Measurements from ENCODE around the gene DNMBP. TPM values are rescaled to one million over a fixed set of nuclear protein-coding genes. Genes with fewer than 3 reads are reported as not detected.
"Not testable (repeated sequence)": the region's sequence is repeated elsewhere in the genome, so short reads cannot be mapped to it uniquely, and the experiment has no call there.

Gene DNMBP
- polyA plus RNA-seq, 1 donor: 41.7 TPM

DNA sequence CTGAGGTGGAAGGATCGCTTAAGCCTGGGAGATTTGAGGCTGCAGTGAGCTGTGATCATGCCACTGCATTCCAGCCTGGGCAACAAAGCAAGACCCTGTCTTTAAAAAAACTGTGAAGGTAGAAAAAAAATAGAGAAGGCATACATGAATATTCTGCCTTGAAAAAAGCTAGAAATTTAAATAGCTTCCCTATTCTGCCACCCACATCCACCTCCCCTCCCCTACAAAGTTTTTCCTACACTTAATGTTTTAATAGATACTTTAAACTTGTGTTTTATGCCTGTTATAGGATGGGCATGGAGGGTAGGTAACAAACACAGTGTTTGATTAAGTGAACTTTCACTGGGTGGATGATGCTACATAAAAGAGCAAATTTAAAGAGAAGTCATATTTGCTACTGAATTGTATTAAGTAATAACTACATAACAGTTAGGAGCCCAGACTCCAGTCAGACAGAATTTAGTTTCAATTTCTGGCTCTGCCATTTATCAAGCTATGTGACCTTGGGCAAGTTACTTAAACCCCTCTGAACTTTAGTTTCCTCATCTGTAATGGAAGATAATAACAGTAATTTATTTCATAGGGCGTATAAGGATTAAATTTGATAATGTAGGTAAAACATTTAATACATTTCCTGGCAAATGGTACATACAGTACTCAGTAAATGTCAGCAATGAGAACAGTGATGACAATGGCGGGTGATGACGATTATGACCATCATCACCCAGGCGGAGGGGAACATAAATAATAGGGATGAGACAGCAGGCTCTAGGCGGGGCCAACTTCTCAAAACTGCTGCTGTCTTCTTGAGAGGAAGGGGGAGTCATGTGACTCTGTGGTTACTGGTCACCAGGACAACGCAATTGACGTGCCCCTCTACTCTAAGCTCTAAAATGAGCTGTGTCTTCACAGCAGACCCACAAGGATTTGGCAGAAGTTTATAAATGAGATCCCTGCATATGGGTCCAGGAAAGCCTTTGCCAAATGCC is 15.8 kb downstream of the DNMBP start:
- peaks cover 12% of the 10 kb centered on the region for H3K4me1 ChIP-seq (ENCODE audit: control insufficient read depth, insufficient read depth, low read length)
- H3K4me3 ChIP-seq (ENCODE audit: low read length): no peak overlapping the region
- H3K9me3 ChIP-seq (ENCODE audit: control insufficient read depth, low read depth, low read length): no peaks in the 10 kb centered on the region
- no peak overlapping the region for H3K27ac ChIP-seq (ENCODE audit: low read length)
- WGBS (ENCODE audit: insufficient coverage, low lambda C conversion rate): 60% methylated on average over 1 of the region's 8 CpGs
- DNase-seq: peak in 1 of 2 donors; percentile 49
- H3K36me3 ChIP-seq (ENCODE audit: control insufficient read depth, insufficient read depth, low read length): no peaks in the 10 kb centered on the region
- H3K27me3 ChIP-seq (ENCODE audit: control insufficient read depth, insufficient read depth, low read length): no peaks in the 10 kb centered on the region

DNA sequence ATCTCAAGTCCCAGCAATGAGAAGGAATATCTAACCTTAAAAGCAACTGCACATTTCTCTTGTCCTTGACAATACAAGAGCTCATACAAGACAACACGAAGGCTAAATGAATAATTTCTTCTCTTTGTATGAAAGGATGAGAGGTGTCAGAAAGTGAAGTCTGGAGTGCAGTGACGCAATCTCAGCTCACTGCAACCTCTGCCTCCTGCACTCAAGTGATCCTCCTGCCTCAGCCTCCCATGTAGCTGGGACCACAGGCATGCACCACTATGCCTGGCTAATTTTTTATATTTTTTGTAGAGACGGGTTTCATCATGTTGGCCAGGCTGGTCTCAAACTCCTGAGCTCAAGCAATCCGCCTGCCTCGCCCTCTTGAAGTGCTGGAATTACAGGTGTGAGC is 24.1 kb downstream of the DNMBP start:
- not testable (repeated sequence) for H3K36me3 ChIP-seq (ENCODE audit: control insufficient read depth, insufficient read depth, low read length); H3K27me3 ChIP-seq (ENCODE audit: control insufficient read depth, insufficient read depth, low read length); DNase-seq; H3K4me1 ChIP-seq (ENCODE audit: control insufficient read depth, insufficient read depth, low read length); H3K4me3 ChIP-seq (ENCODE audit: low read length); H3K9me3 ChIP-seq (ENCODE audit: control insufficient read depth, low read depth, low read length); H3K27ac ChIP-seq (ENCODE audit: low read length)
- WGBS (ENCODE audit: insufficient coverage, low lambda C conversion rate): no CpG with 5 or more reads among the region's 5 CpGs

DNA sequence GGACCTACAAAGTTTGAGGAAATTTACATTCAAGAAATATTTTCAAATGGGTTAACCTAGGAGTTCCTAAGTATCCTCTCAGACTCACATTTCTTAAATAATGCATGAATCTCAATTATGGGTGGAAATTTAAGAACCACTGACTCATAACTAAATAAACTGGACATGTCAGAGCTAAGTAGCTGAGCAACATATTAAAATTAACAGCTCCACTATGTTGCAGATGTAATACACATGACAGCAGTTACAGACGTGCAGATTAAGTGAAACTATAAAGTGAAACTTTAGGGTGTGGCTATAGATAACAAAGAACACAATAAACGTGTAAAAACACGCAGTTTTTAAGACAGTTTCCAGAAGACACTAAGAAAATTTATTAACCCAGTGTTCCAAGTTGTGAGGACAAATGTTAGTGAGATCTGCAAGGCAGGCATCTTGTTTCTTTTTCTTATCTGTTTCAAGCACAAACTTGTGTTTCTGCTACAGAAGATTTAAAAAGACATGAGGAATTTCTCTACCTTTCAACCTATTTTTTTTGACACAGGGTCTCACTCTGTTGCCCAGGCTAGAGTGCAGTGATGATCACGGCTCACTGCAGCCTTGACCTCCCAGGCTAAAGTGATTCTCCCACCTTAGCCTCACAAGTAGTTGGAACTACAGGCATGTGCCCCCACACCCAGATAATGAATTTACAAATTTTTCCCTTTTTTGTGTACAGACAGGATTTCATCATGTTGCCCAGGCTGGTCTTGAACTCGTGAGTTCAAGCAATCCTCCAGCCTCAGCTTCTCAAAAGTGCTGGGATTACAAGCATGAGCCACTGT is 25.3 kb downstream of the DNMBP start:
- Histone ChIP-seq H3K27ac (ENCODE audit: low read length) (no peak overlapping the region), H3K27me3 (ENCODE audit: control insufficient read depth, insufficient read depth, low read length) (no peaks in the 10 kb centered on the region), H3K9me3 (ENCODE audit: control insufficient read depth, low read depth, low read length) (no peaks in the 10 kb centered on the region), H3K4me1 (ENCODE audit: control insufficient read depth, insufficient read depth, low read length) (peaks cover 6% of the 10 kb centered on the region), H3K4me3 (ENCODE audit: low read length) (no peak overlapping the region), H3K36me3 (ENCODE audit: control insufficient read depth, insufficient read depth, low read length) (no peaks in the 10 kb centered on the region)
- peak in 1 of 2 donors; percentile 60 for DNase-seq
- WGBS (ENCODE audit: insufficient coverage, low lambda C conversion rate): no CpG with 5 or more reads among the region's 5 CpGs

DNA sequence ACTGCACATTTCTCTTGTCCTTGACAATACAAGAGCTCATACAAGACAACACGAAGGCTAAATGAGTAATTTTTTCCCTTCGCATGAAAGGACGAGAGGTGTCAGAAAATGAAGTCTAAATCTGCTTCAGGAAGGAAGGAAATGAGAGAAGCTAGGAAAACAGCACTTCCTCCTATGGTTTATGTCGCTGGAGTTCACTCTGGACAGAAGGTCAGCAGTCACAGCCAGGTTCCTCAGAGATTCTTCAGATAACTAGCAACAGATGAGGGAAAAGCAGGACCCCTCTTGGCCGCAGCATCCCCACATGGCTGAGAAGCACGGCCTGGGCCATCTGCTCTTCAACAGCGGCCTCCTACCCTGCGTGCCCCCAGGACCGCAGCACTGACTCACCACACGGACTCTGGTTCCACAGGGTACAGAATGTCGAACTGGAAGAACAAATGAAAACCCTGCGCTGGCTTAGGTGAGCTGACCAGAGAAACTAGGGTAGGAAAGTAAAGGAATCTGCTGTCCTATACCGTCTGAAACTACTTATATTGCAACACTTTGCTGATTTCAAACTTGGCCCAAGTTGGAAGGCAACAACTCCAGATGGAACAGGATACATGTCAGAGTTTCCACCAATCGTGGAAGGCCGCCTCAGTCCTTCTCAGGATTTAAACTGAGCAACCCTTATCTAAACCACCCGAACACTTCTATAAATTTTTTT is 26.3 kb downstream of the DNMBP start:
- no peaks in the 10 kb centered on the region for H3K27me3 ChIP-seq (ENCODE audit: control insufficient read depth, insufficient read depth, low read length)
- no peak overlapping the region for H3K4me3 ChIP-seq (ENCODE audit: low read length)
- peak overlapping the region; percentile 32 for H3K27ac ChIP-seq (ENCODE audit: low read length)
- peaks cover 6% of the 10 kb centered on the region for H3K4me1 ChIP-seq (ENCODE audit: control insufficient read depth, insufficient read depth, low read length)
- no peaks in the 10 kb centered on the region for H3K36me3 ChIP-seq (ENCODE audit: control insufficient read depth, insufficient read depth, low read length)
- no peak for DNase-seq
- WGBS (ENCODE audit: insufficient coverage, low lambda C conversion rate): 69% methylated on average over 2 of the region's 16 CpGs
- H3K9me3 ChIP-seq (ENCODE audit: control insufficient read depth, low read depth, low read length): no peaks in the 10 kb centered on the region

DNA sequence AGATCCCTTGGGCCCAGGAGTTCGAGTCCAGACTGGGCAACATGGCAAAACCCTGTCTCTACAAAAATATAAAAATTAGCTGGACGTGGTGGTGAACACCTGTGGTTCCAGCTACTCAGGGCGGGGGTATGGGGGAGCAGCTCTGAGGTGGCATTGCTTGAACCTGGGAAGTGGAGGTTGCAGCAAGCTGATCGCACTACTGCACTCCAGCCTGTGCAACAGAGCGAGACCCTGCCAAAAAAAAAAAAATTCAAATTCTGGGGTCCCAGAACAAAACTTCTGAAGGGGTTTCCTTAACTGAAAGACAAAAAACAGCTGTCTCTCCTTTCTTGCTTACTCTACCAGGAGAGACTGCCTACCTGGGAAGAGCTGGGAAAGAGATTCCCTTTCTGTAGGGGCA is 27.0 kb downstream of the DNMBP start:
- no peaks in the 10 kb centered on the region for H3K27me3 ChIP-seq (ENCODE audit: control insufficient read depth, insufficient read depth, low read length)
- no peaks in the 10 kb centered on the region for H3K9me3 ChIP-seq (ENCODE audit: control insufficient read depth, low read depth, low read length)
- H3K27ac ChIP-seq (ENCODE audit: low read length): no peak overlapping the region
- no peak overlapping the region for H3K4me3 ChIP-seq (ENCODE audit: low read length)
- no peaks in the 10 kb centered on the region for H3K36me3 ChIP-seq (ENCODE audit: control insufficient read depth, insufficient read depth, low read length)
- no peak for DNase-seq
- WGBS (ENCODE audit: insufficient coverage, low lambda C conversion rate): 100% methylated on average over 2 of the region's 5 CpGs
- H3K4me1 ChIP-seq (ENCODE audit: control insufficient read depth, insufficient read depth, low read length): peaks cover 6% of the 10 kb centered on the region

DNA sequence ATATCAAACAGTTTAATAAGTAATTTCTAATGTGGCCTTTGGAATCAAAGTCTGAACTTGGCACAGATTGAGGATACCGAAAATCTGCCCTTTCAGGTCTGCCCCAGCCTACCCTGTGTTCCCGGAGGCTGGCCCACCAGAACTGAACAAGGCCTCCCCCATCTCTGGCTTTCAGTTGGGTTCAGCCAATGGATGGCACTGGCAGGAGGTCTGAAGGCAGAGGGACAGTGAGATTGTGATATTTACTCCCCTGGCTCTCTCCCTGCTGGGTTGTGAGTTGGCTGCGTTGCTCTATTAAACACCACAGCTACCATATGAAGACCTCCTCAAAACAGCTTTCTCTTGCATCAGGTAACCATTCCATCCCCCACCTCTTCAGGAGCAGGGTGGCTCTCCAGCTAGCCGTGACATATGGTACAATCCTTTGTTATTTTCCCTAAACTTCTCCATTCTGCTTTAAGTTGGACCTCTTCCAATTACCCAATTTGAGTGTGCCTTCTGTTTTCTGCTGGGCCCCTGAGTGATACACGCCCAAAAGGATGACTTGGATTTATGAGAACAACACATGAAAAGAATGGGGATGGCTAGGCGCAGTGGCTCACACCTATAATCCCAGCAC is 28.1 kb downstream of the DNMBP start:
- Histone ChIP-seq H3K4me1 (ENCODE audit: control insufficient read depth, insufficient read depth, low read length) (peaks cover 9% of the 10 kb centered on the region), H3K4me3 (ENCODE audit: low read length) (no peak overlapping the region)
- WGBS (ENCODE audit: insufficient coverage, low lambda C conversion rate): no CpG with 5 or more reads among the region's 6 CpGs

DNA sequence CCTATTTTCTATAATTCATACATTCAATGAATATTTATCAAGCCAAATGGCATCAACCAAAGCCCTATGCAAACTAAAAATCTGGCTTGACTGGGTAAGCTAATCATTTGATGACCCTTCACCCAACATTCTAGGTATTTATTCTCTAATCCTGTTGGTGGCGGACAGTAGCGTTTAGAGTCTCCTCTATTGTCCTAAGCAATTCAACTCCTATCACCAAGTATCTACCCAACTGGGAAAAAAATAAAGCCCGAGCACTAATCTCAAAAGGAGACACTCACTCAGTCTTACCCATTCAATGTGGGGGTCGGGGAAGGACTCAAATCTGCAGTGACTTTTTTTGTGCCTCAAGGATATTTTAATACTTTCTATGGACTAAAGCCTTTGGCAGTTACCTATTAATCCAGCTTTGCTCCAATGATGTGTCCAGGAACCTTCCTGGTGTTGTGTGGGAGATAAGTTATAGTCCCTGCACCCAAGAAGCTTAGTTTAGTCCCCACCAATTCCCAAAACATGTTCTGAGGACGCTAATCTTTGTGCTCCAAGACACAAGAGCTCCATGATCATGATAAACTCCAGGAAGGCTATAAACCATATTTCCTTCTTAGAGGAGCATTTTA is 30.6 kb downstream of the DNMBP start:
- WGBS (ENCODE audit: insufficient coverage, low lambda C conversion rate): no CpG with 5 or more reads among the region's 5 CpGs
- no peak overlapping the region for H3K27ac ChIP-seq (ENCODE audit: low read length)
- peaks cover 15% of the 10 kb centered on the region for H3K4me1 ChIP-seq (ENCODE audit: control insufficient read depth, insufficient read depth, low read length)

More for the DNA sequence above, 28.1 kb downstream of the DNMBP start:
- H3K27ac ChIP-seq (ENCODE audit: low read length): no peak overlapping the region
- H3K9me3 ChIP-seq (ENCODE audit: control insufficient read depth, low read depth, low read length): no peaks in the 10 kb centered on the region
- no peak for DNase-seq
- H3K27me3 ChIP-seq (ENCODE audit: control insufficient read depth, insufficient read depth, low read length): no peaks in the 10 kb centered on the region
- H3K36me3 ChIP-seq (ENCODE audit: control insufficient read depth, insufficient read depth, low read length): no peaks in the 10 kb centered on the region

DNA sequence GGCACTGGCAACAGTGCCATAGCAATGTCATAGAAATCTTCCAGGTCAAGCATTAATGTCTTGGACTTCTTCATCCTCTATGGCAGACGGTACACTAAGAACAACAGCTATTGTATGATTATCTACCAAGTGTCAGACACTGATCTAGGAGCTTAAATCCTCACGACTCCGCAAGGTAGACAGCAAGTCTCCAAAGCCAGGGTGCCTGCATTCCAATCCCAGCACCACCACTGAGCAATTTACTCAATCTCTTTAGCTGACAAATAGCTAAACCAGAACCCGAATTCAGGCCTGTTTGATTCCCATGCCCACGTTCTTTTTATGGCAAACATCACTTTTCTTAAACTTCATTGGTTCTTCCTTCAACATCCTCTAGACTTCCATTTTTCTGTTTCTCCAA is 31.8 kb downstream of the DNMBP start:
- H3K9me3 ChIP-seq (ENCODE audit: control insufficient read depth, low read depth, low read length): no peaks in the 10 kb centered on the region
- H3K36me3 ChIP-seq (ENCODE audit: control insufficient read depth, insufficient read depth, low read length): no peaks in the 10 kb centered on the region
- H3K4me3 ChIP-seq (ENCODE audit: low read length): no peak overlapping the region
- no peak overlapping the region for H3K27ac ChIP-seq (ENCODE audit: low read length)
- peaks cover 15% of the 10 kb centered on the region for H3K4me1 ChIP-seq (ENCODE audit: control insufficient read depth, insufficient read depth, low read length)
- DNase-seq: no peak
- no peaks in the 10 kb centered on the region for H3K27me3 ChIP-seq (ENCODE audit: control insufficient read depth, insufficient read depth, low read length)
- WGBS (ENCODE audit: insufficient coverage, low lambda C conversion rate): 80% methylated on average over 2 of the region's 5 CpGs

More for the DNA sequence above, 30.6 kb downstream of the DNMBP start:
- Histone ChIP-seq H3K4me3 (ENCODE audit: low read length) (no peak overlapping the region), H3K36me3 (ENCODE audit: control insufficient read depth, insufficient read depth, low read length) (no peaks in the 10 kb centered on the region), H3K27me3 (ENCODE audit: control insufficient read depth, insufficient read depth, low read length) (no peaks in the 10 kb centered on the region), H3K9me3 (ENCODE audit: control insufficient read depth, low read depth, low read length) (no peaks in the 10 kb centered on the region)
- DNase-seq: no peak

DNA sequence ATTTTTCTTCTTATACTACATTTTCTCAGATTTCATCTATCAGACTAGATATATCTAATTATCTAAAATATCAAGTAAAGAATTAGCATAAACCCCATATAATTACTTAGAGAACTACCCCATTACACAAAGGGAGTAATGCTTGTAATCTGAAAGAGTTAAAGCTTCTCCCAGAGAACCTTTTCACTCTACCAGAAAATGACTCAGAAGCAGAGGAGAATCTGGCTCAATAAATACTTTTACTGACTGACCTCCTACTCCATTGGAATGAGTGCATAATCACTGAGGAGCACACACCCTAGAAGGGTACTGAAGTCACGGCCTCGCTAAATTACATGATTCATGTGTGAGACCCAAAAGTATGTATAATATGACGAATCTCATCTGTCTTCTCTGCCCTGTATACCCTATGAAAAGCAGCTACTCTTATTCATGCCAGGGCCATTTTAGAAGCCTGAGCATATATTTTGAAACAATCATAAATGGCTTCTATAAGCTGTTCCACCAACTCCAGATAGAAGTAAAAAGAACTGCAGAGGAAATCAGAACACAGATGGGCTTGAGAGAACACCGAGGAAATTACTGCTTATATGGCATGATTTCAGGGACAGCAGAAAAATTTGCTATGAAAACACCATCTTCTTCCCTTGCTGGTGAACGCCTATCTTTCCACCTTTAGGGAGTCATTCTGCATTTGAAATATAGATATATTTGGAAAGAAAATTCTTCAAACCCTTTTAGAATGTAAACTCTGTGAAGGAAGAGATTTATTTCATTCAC is 32.7 kb downstream of the DNMBP start:
- Histone ChIP-seq H3K36me3 (ENCODE audit: control insufficient read depth, insufficient read depth, low read length) (no peaks in the 10 kb centered on the region), H3K27me3 (ENCODE audit: control insufficient read depth, insufficient read depth, low read length) (no peaks in the 10 kb centered on the region), H3K27ac (ENCODE audit: low read length) (peak overlapping the region; percentile 2), H3K4me1 (ENCODE audit: control insufficient read depth, insufficient read depth, low read length) (peaks cover 15% of the 10 kb centered on the region), H3K4me3 (ENCODE audit: low read length) (no peak overlapping the region), H3K9me3 (ENCODE audit: control insufficient read depth, low read depth, low read length) (no peaks in the 10 kb centered on the region)
- peak; percentile 60 to 62 for DNase-seq
- 83% methylated on average over 1 of the region's 5 CpGs for WGBS (ENCODE audit: insufficient coverage, low lambda C conversion rate)
